Thymus (tissue), 11 donors: ENCODE measurements around the gene EID2. TPM values are rescaled to one million over a fixed set of nuclear protein-coding genes. Genes with fewer than 3 reads are reported as not detected.

Source experiments
- DNase-seq, 9 donors: peaks; one replicate each; pipeline ENCODE4 v3.0.0-alpha.2; 2013; ENCODE audit warnings: low spot score in 9 of 9, low read depth in 6 of 9, missing footprints in 1 of 9
- H3K27ac ChIP-seq, 2 donors: one replicate each; pipeline ENCODE4 v1.5.1; 2013; ENCODE audit warnings: control low read depth in 1 of 2, low read depth in 1 of 2, low read length in 1 of 2, mild to moderate bottlenecking in 1 of 2, moderate library complexity in 1 of 2
- H3K27me3 ChIP-seq, 2 donors: one replicate each; pipeline ENCODE4 v1.5.1; 2013; ENCODE audit warnings: low read length in 1 of 2; ENCODE audit not compliant: control insufficient read depth in 2 of 2, insufficient read depth in 1 of 2
- H3K36me3 ChIP-seq, 2 donors: one replicate each; pipeline ENCODE4 v1.5.1; 2013; ENCODE audit warnings: low read length in 1 of 2, mild to moderate bottlenecking in 1 of 2, moderate library complexity in 1 of 2; ENCODE audit not compliant: control insufficient read depth in 2 of 2, insufficient read depth in 2 of 2
- H3K4me1 ChIP-seq, 2 donors: one replicate each; pipeline ENCODE4 v1.5.1; 2013; ENCODE audit warnings: low read length in 2 of 2; ENCODE audit not compliant: control insufficient read depth in 2 of 2, insufficient read depth in 2 of 2
- H3K4me3 ChIP-seq, 2 donors: one replicate each; pipeline ENCODE4 v1.5.1; 2013; ENCODE audit warnings: low read length in 2 of 2, control low read depth in 1 of 2, mild to moderate bottlenecking in 1 of 2
- H3K9me3 ChIP-seq, 2 donors: one replicate each; pipeline ENCODE4 v1.5.1; 2013; ENCODE audit warnings: low read length in 1 of 2, mild to moderate bottlenecking in 1 of 2; ENCODE audit not compliant: control insufficient read depth in 2 of 2, insufficient read depth in 1 of 2
- WGBS: extraction: QIAGEN DNeasy Blood & Tissue Kit; methylation state at CpG from one replicate; pipeline ENCODE4 v1.1.7; 2013; 5-methylcytosine and 5-hydroxymethylcytosine counted together
- polyA plus RNA-seq: library from polyadenylated mRNA; stranded (reverse); fragments of 200-250 nt; gene quantifications from one replicate; pipeline ENCODE4 v1.2.3, GENCODE V29; 2013
- total RNA-seq: library from RNA; stranded (reverse); fragments of 120-200 nt; gene quantifications from one replicate; pipeline ENCODE4 v1.2.4, GENCODE V29; 2013
- donor health status: healthy.

EID2 gene
- total and polyA plus RNA-seq, 2 donors: 12.6 to 29.3 TPM

- H3K27ac ChIP-seq: no peak overlapping the region
- no peak for DNase-seq
- H3K9me3 ChIP-seq: no peaks in the 10 kb centered on the region
- WGBS: 98% methylated on average over 3 of the region's 3 CpGs
- no peaks in the 10 kb centered on the region for H3K4me1 ChIP-seq
- no peak overlapping the region for H3K4me3 ChIP-seq
- no peaks in the 10 kb centered on the region for H3K36me3 ChIP-seq
- H3K27me3 ChIP-seq: no peaks in the 10 kb centered on the region
Observed at GRCh38 chr19:39525205-39525604, 14.8 kb downstream of the EID2 start.

- no peak for DNase-seq
- no peaks in the 10 kb centered on the region for H3K27me3 ChIP-seq
- no peaks in the 10 kb centered on the region for H3K9me3 ChIP-seq
- H3K36me3 ChIP-seq: no peaks in the 10 kb centered on the region
- no peaks in the 10 kb centered on the region for H3K4me1 ChIP-seq
- no peak overlapping the region for H3K27ac ChIP-seq
- H3K4me3 ChIP-seq: no peak overlapping the region
- WGBS: 95% methylated on average over 8 of the region's 8 CpGs
Observed at GRCh38 chr19:39524495-39524894, 15.5 kb downstream of the EID2 start.

GRCh38 chr19:39520541-39521484 lies 19.1 kb downstream of the EID2 start:
- no peak overlapping the region for H3K27ac ChIP-seq
- no peak overlapping the region for H3K4me3 ChIP-seq
- peaks cover 7 to 30% of the 10 kb centered on the region in 2 donors for H3K27me3 ChIP-seq
- WGBS: 97% methylated on average over 8 of the region's 8 CpGs
- no peaks in the 10 kb centered on the region for H3K36me3 ChIP-seq
- H3K9me3 ChIP-seq: peaks cover 0 to 3% of the 10 kb centered on the region in 2 donors
- DNase-seq: no peak
- no peaks in the 10 kb centered on the region for H3K4me1 ChIP-seq

- Histone ChIP-seq H3K4me3 (no peak overlapping the region), H3K27me3 (peaks cover 24 to 48% of the 10 kb centered on the region in 2 donors), H3K4me1 (peaks cover 0 to 9% of the 10 kb centered on the region in 2 donors), H3K9me3 (peaks cover 0 to 12% of the 10 kb centered on the region in 2 donors), H3K36me3 (no peaks in the 10 kb centered on the region), H3K27ac (no peak overlapping the region)
- 81% methylated on average over 9 of the region's 9 CpGs for WGBS
- DNase-seq: no peak
Observed at GRCh38 chr19:39518975-39519374, 21.0 kb downstream of the EID2 start.

- Histone ChIP-seq H3K27me3 (peaks cover 29 to 54% of the 10 kb centered on the region in 2 donors), H3K27ac (no peak overlapping the region), H3K36me3 (no peaks in the 10 kb centered on the region), H3K4me3 (no peak overlapping the region), H3K9me3 (peaks cover 0 to 12% of the 10 kb centered on the region in 2 donors), H3K4me1 (peaks cover 0 to 9% of the 10 kb centered on the region in 2 donors)
- 83% methylated on average over 5 of the region's 5 CpGs for whole genome bisulfite sequencing
- no peak for DNase-seq
Observed at GRCh38 chr19:39518458-39518857, 21.5 kb downstream of the EID2 start.

GRCh38 chr19:39517432-39517831 lies 22.5 kb downstream of the EID2 start:
- H3K27ac ChIP-seq: no peak overlapping the region
- no peak for DNase-seq
- no peak overlapping the region for H3K4me3 ChIP-seq
- peaks cover 34 to 64% of the 10 kb centered on the region in 2 donors for H3K27me3 ChIP-seq
- no peaks in the 10 kb centered on the region for H3K36me3 ChIP-seq
- H3K4me1 ChIP-seq: peaks cover 0 to 9% of the 10 kb centered on the region in 2 donors
- peaks cover 0 to 12% of the 10 kb centered on the region in 2 donors for H3K9me3 ChIP-seq
- WGBS: 64% methylated on average over 3 of the region's 3 CpGs

- Histone ChIP-seq H3K4me1 (peaks cover 0 to 9% of the 10 kb centered on the region in 2 donors), H3K27me3 (peaks cover 37 to 74% of the 10 kb centered on the region in 2 donors), H3K4me3 (no peak overlapping the region), H3K36me3 (no peaks in the 10 kb centered on the region), H3K9me3 (peaks cover 0 to 12% of the 10 kb centered on the region in 2 donors), H3K27ac (no peak overlapping the region)
- WGBS: 47% methylated on average over 6 of the region's 6 CpGs
- DNase-seq: no peak
Observed at GRCh38 chr19:39516270-39516669, 23.7 kb downstream of the EID2 start.

GRCh38 chr19:39515551-39516191 lies 24.3 kb downstream of the EID2 start:
- Histone ChIP-seq H3K36me3 (no peaks in the 10 kb centered on the region), H3K4me3 (peak overlapping the region in 1 of 2 donors; percentile 16), H3K27me3 (peaks cover 37 to 76% of the 10 kb centered on the region in 2 donors), H3K27ac (no peak overlapping the region), H3K4me1 (peaks cover 0 to 9% of the 10 kb centered on the region in 2 donors), H3K9me3 (peaks cover 0 to 12% of the 10 kb centered on the region in 2 donors)
- no peak for DNase-seq
- 6% methylated on average over 44 of the region's 44 CpGs for WGBS
